Measurements from ENCODE around the gene TBCK. TPM values are rescaled to one million over a fixed set of nuclear protein-coding genes. Genes with fewer than 3 reads are reported as not detected.

Gene TBCK
- total RNA-seq, 2 experiments from 2014 or later, result 46.5 to 46.9 TPM

DNA sequence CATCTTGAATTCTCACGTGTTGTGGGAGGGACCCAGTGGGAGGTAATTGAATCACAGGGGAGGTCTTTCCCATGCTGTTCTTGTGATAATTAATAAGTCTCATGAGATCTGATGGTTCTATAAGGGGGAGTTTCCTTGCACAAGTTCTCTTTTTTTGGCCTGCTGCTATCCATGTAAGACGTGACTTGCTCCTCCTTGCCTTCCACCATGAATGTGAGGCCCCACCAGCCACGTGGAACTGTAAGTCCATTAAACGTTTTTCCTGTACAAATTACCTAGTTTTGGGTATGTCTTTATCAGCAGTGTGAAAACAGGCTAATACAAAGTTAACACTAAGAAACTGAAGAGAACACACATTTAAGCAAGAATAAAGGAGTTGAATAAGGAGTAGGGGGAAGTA lies 16.0 kb downstream of the TBCK start:
- no peaks in the 10 kb centered on the region for H3K9me2 ChIP-seq (ENCODE audit: insufficient read depth, low read length)
- H4K20me1 ChIP-seq (ENCODE audit: insufficient read depth, low read length), result no peaks in the 10 kb centered on the region
- no peak for DNase-seq (ENCODE audit: low spot score)
- no peak overlapping the region for H3K27ac ChIP-seq (ENCODE audit: low read depth, low read length, poor library complexity, severe bottlenecking)
- intact Hi-C loops (cut with micrococcal nuclease; ENCODE audit: unreplicated experiment), result no loop called here
- H3K36me3 ChIP-seq (ENCODE audit: insufficient read depth, low read length), result peaks cover 41% of the 10 kb centered on the region
- no peak overlapping the region for H2AFZ ChIP-seq (ENCODE audit: low read length)
- H3K4me1 ChIP-seq (ENCODE audit: insufficient read depth, low read length, poor library complexity, severe bottlenecking), result no peaks in the 10 kb centered on the region
- TF ChIP-seq, protein P1, sequence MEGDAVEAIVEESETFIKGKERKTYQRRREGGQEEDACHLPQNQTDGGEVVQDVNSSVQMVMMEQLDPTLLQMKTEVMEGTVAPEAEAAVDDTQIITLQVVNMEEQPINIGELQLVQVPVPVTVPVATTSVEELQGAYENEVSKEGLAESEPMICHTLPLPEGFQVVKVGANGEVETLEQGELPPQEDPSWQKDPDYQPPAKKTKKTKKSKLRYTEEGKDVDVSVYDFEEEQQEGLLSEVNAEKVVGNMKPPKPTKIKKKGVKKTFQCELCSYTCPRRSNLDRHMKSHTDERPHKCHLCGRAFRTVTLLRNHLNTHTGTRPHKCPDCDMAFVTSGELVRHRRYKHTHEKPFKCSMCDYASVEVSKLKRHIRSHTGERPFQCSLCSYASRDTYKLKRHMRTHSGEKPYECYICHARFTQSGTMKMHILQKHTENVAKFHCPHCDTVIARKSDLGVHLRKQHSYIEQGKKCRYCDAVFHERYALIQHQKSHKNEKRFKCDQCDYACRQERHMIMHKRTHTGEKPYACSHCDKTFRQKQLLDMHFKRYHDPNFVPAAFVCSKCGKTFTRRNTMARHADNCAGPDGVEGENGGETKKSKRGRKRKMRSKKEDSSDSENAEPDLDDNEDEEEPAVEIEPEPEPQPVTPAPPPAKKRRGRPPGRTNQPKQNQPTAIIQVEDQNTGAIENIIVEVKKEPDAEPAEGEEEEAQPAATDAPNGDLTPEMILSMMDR (conservative IDR thresholded peaks at IDR 0.05; ENCODE audit: low read length), result no peak
- no peak for TF ChIP-seq EZH2phosphoT487 (IDR thresholded peaks at IDR 0.05; ENCODE audit: borderline replicate concordance, low read depth, low read length)
- H3K4me2 ChIP-seq (ENCODE audit: low read length), result no peak overlapping the region
- CTCF ChIA-PET (ENCODE audit: unreplicated experiment), result no interaction called here
- H3K79me2 ChIP-seq (ENCODE audit: insufficient read depth, low read depth, low read length), result no peaks in the 10 kb centered on the region
- H3K9me3 ChIP-seq (ENCODE audit: low read length), result no peaks in the 10 kb centered on the region
- no peak overlapping the region for H3K4me3 ChIP-seq (ENCODE audit: low read depth, low read length, poor library complexity, severe bottlenecking)
- no TSS peak for BruUV-seq (replicated peaks)
- POLR2A ChIA-PET, result interaction anchor here (0.9 kb wide), 1 partner anchor 10 kb away, joined by 3 read pairs; no protein-coding TSS in a partner anchor

DNA sequence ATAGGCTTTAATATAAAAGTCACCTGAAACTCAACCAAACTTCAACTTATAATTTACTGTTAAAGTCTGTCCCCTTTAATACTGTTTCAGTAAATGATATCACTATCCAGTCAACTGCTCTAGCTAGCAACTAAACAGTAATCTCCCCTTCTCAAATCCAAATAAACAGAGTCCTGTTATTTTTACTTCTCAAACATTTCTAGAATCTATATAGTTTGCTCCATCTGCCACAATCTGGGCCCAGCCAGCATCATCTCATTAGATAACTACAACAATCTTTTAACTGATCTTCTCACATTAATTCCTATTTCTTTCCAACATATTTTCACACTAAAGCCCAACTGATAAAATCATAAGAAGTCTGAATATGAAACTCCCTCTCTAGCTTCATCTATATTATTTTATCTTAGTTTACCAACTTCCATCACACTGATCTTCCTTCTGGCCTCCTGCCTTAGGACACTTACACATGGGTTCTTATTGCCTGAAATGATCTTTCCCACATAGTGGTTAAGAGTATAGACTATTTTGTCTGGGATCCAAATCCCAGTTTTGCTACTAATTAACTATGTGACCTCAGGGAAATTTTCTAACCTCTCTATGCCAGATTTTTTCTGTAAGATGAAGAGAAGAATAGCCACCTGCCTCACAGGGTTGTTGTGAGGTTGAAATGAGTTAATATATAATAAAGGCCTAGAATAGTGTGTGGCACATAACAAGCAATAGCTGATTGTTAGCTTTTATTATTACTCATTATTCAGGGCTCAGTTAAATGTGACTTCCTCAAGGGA lies 18.6 kb downstream of the TBCK start:
- DNase-seq (ENCODE audit: low spot score), result no peak
- H3K4me1 ChIP-seq (ENCODE audit: insufficient read depth, low read length, poor library complexity, severe bottlenecking), result no peaks in the 10 kb centered on the region
- no peaks in the 10 kb centered on the region for H3K79me2 ChIP-seq (ENCODE audit: insufficient read depth, low read depth, low read length)
- H3K9me3 ChIP-seq (ENCODE audit: low read length), result no peaks in the 10 kb centered on the region
- no peak overlapping the region for H2AFZ ChIP-seq (ENCODE audit: low read length)
- TF ChIP-seq EZH2phosphoT487 (IDR thresholded peaks at IDR 0.05; ENCODE audit: borderline replicate concordance, low read depth, low read length), result no peak
- TF ChIP-seq, protein P1 (conservative IDR thresholded peaks at IDR 0.05; ENCODE audit: low read length), result no peak
- no peaks in the 10 kb centered on the region for H3K9me2 ChIP-seq (ENCODE audit: insufficient read depth, low read length)
- H3K4me2 ChIP-seq (ENCODE audit: low read length), result no peak overlapping the region
- no peaks in the 10 kb centered on the region for H4K20me1 ChIP-seq (ENCODE audit: insufficient read depth, low read length)
- no TSS peak for BruUV-seq (replicated peaks)
- H3K36me3 ChIP-seq (ENCODE audit: insufficient read depth, low read length), result peaks cover 51% of the 10 kb centered on the region
- no peak overlapping the region for H3K27ac ChIP-seq (ENCODE audit: low read depth, low read length, poor library complexity, severe bottlenecking)
- intact Hi-C loops (cut with micrococcal nuclease; ENCODE audit: unreplicated experiment), result no loop called here
- CTCF ChIA-PET (ENCODE audit: unreplicated experiment), result no interaction called here
- H3K4me3 ChIP-seq (ENCODE audit: low read depth, low read length, poor library complexity, severe bottlenecking), result no peak overlapping the region
- POLR2A ChIA-PET, result interaction anchor here (0.6 to 0.9 kb wide), 3 partner anchors 9 to 18 kb away, joined by 3 read pairs; partner anchors contain the start of gene TBCK

DNA sequence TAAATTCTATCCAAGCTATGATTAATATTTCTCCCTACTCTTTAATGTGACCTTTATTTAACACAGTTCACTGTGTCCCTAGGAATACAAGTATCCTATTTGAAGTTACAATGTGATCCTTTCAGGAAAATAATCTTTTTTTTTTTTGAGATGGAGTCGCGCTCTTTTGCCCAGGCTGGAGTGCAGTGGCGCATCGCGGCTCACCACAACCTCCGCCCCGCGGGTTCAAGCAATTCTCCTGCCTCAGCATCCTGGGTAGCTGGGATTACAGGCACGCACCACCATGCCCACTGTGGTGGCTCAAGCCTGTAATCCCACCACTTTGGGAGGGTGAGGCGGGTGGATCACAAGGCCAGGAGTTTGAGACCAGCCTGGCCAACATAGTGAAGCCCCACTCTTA lies 21.9 kb downstream of the TBCK start:
- CTCF ChIA-PET (ENCODE audit: unreplicated experiment), result no interaction called here
- DNase-seq (ENCODE audit: low spot score), result no peak

More for the DNA sequence above, 21.9 kb downstream of the TBCK start:
- no peak overlapping the region for H2AFZ ChIP-seq (ENCODE audit: low read length)
- no peak overlapping the region for H3K27ac ChIP-seq (ENCODE audit: low read depth, low read length, poor library complexity, severe bottlenecking)
- no peaks in the 10 kb centered on the region for H3K9me2 ChIP-seq (ENCODE audit: insufficient read depth, low read length)
- no peak overlapping the region for H3K4me2 ChIP-seq (ENCODE audit: low read length)
- H3K4me3 ChIP-seq (ENCODE audit: low read depth, low read length, poor library complexity, severe bottlenecking), result no peak overlapping the region
- H3K36me3 ChIP-seq (ENCODE audit: insufficient read depth, low read length), result peaks cover 40% of the 10 kb centered on the region
- no peaks in the 10 kb centered on the region for H3K4me1 ChIP-seq (ENCODE audit: insufficient read depth, low read length, poor library complexity, severe bottlenecking)
- TF ChIP-seq, protein P1 (conservative IDR thresholded peaks at IDR 0.05; ENCODE audit: low read length), result no peak
- no peak for TF ChIP-seq EZH2phosphoT487 (IDR thresholded peaks at IDR 0.05; ENCODE audit: borderline replicate concordance, low read depth, low read length)
- no peaks in the 10 kb centered on the region for H4K20me1 ChIP-seq (ENCODE audit: insufficient read depth, low read length)
- no peaks in the 10 kb centered on the region for H3K79me2 ChIP-seq (ENCODE audit: insufficient read depth, low read depth, low read length)
- intact Hi-C loops (cut with micrococcal nuclease; ENCODE audit: unreplicated experiment), result no loop called here
- POLR2A ChIA-PET, result interaction anchor here (0.7 kb wide), 1 partner anchor 316 kb away, joined by 4 read pairs; no protein-coding TSS in a partner anchor
- no TSS peak for BruUV-seq (replicated peaks)
- no peaks in the 10 kb centered on the region for H3K9me3 ChIP-seq (ENCODE audit: low read length)

All from OCI-LY7 (cell line).